Renal pelvis (tissue), 4 donors: ENCODE measurements around the gene SORBS1. TPM values are rescaled to one million over a fixed set of nuclear protein-coding genes. Genes with fewer than 3 reads are reported as not detected.

Experiments
- DNase-seq: peaks from one replicate; pipeline ENCODE4 v3.0.0-alpha.2; 2013
- polyA plus RNA-seq, 3 donors: library from polyadenylated mRNA; unstranded; fragments of 120-200 nt; gene quantifications; one replicate each; pipeline ENCODE4 v1.2.1, GENCODE V29; 2013; ENCODE audit not compliant: insufficient read length in 3 of 3

SORBS1 gene
- polyA plus RNA-seq, 3 donors = 27.0 to 35.1 (median 28.2) TPM

GRCh38 chr10:95325863-95326262 lies 235.3 kb downstream of the SORBS1 start:
- no peak for DNase-seq

- DNase-seq = no peak
Observed at GRCh38 chr10:95324436-95325268, 236.5 kb downstream of the SORBS1 start.

- no peak for DNase-seq
Observed at GRCh38 chr10:95321554-95322301, 239.4 kb downstream of the SORBS1 start.

- DNase-seq = peak; percentile 33
Observed at GRCh38 chr10:95319239-95319638, 241.9 kb downstream of the SORBS1 start.

GRCh38 chr10:95315509-95315908 lies 245.7 kb downstream of the SORBS1 start:
- no peak for DNase-seq

GRCh38 chr10:95314192-95314918 lies 246.8 kb downstream of the SORBS1 start:
- DNase-seq = no peak

GRCh38 chr10:95312986-95313495 lies 248.1 kb downstream of the SORBS1 start:
- no peak for DNase-seq

GRCh38 chr10:95312257-95312656 lies 248.9 kb downstream of the SORBS1 start:
- DNase-seq = no peak

- DNase-seq = no peak
Observed at GRCh38 chr10:95309958-95310357, 251.2 kb downstream of the SORBS1 start.

GRCh38 chr10:95308389-95309302 lies 252.5 kb downstream of the SORBS1 start:
- DNase-seq = no peak

GRCh38 chr10:95306851-95307250 lies 254.3 kb downstream of the SORBS1 start:
- DNase-seq = no peak

- DNase-seq = no peak
Observed at GRCh38 chr10:95306318-95306650, 254.9 kb downstream of the SORBS1 start.

- no peak for DNase-seq
Observed at GRCh38 chr10:95305606-95306317, 255.4 kb downstream of the SORBS1 start.

GRCh38 chr10:95304976-95305375 lies 256.2 kb downstream of the SORBS1 start:
- no peak for DNase-seq

- no peak for DNase-seq
Observed at GRCh38 chr10:95304463-95304862, 256.7 kb downstream of the SORBS1 start.

- no peak for DNase-seq
Observed at GRCh38 chr10:95303950-95304349, 257.2 kb downstream of the SORBS1 start.

GRCh38 chr10:95303535-95303934 lies 257.6 kb downstream of the SORBS1 start:
- no peak for DNase-seq

GRCh38 chr10:95300022-95300539 lies 261.1 kb downstream of the SORBS1 start:
- no peak for DNase-seq

- no peak for DNase-seq
Observed at GRCh38 chr10:95297402-95297801, 263.8 kb downstream of the SORBS1 start.

GRCh38 chr10:95296764-95297163 lies 264.4 kb downstream of the SORBS1 start:
- no peak for DNase-seq
